HG03469 (cell line): ENCODE measurements around the gene TMC7.

Experiments used
- ATAC-seq: cut with Tn5 transposase; IDR thresholded peaks from one replicate; pipeline ENCODE4 v1.9.1; 2021; ENCODE audit warnings: mild to moderate bottlenecking, moderate library complexity, moderate number of reproducible peaks; ENCODE audit not compliant: unreplicated experiment

The TMC7 gene

DNA sequence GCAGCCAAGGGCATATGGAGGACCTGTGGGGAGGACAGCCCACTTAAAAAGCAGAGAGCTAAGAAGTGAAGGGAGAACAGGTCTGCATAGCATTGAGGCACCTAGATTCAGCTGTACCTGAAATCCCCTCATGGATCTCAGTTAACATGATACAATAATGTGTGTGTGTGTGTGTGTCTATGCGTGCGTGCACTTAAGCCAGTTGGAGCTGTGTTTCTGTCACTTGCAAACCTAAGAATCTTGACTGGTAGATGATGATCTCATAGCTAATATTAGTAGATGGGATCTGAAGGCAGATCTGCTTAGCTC, 128.3 kb downstream of the TMC7 start:
- ATAC-seq, result no peak
